GM19455 (cell line): Measurements from ENCODE around the gene HFE.
"Not testable (repeated sequence)": the region's sequence is repeated elsewhere in the genome, so short reads cannot be mapped to it uniquely, and the experiment has no call there.

ENCODE experiments used
- ATAC-seq: cut with Tn5 transposase; IDR thresholded peaks from one replicate; pipeline ENCODE4 v1.9.1; 2021; ENCODE audit not compliant: unreplicated experiment

Gene HFE

GRCh38 chr6:26087284-26088115 is at the start of gene HFE:
Gene HFE (plus strand): TSS chr6:26087429. CDS start chr6:26087441, 12 bp downstream.
- no peak for ATAC-seq

- no peak for ATAC-seq
Measured at GRCh38 chr6:26041946-26042345, 45.3 kb upstream of the HFE start.

GRCh38 chr6:26043384-26044139 is 43.7 kb upstream of the HFE start:
- peak; percentile 58 for ATAC-seq

- ATAC-seq = peak; percentile 25
Measured at GRCh38 chr6:26044140-26045064, 42.8 kb upstream of the HFE start.

- peak; percentile 47 for ATAC-seq
Measured at GRCh38 chr6:26045065-26045927, 41.9 kb upstream of the HFE start.

GRCh38 chr6:26045928-26046368 is 41.3 kb upstream of the HFE start:
- ATAC-seq = no peak

GRCh38 chr6:26047329-26047728 is 39.9 kb upstream of the HFE start:
- not testable (repeated sequence) for ATAC-seq

- no peak for ATAC-seq
Measured at GRCh38 chr6:26048590-26048989, 38.6 kb upstream of the HFE start.

- ATAC-seq = no peak
Measured at GRCh38 chr6:26051665-26052310, 35.4 kb upstream of the HFE start.

- not testable (repeated sequence) for ATAC-seq
Measured at GRCh38 chr6:26052762-26053250, 34.4 kb upstream of the HFE start.

GRCh38 chr6:26053992-26054780 is 33.0 kb upstream of the HFE start:
- no peak for ATAC-seq

- ATAC-seq = peak; percentile 51
Measured at GRCh38 chr6:26054781-26055718, 32.2 kb upstream of the HFE start.

GRCh38 chr6:26055719-26056582 is 31.3 kb upstream of the HFE start:
- ATAC-seq = peak; percentile 68

- no peak for ATAC-seq
Measured at GRCh38 chr6:26056583-26057350, 30.5 kb upstream of the HFE start.

- ATAC-seq = no peak
Measured at GRCh38 chr6:26057899-26058298, 29.3 kb upstream of the HFE start.
